Cardiac septum (tissue), 1 donor: Measurements from ENCODE around the gene CCDC28A. TPM values are rescaled to one million over a fixed set of nuclear protein-coding genes. Genes with fewer than 3 reads are reported as not detected.
"Not testable (repeated sequence)": the region's sequence is repeated elsewhere in the genome, so short reads cannot be mapped to it uniquely, and the experiment has no call there.

Experiments used
- DNase-seq: peaks from one replicate; pipeline ENCODE4 v3.0.0-alpha.2; 2020; ENCODE audit warnings: low spot score
- intact Hi-C: fragments of 100-400 bp; cut with DNase I; formaldehyde crosslinking; loops from one replicate; pipeline ENCODE4 v1.14.0; 2022
- long read RNA-seq: library from polyadenylated mRNA; unstranded; transcript quantifications from one replicate; pipeline ENCODE4 v2.0.0, GENCODE V29; 2021
- total RNA-seq: library from RNA; stranded (reverse); fragmentation: NEBNext Ultra II Directional; extraction: Animal tissue kit (Norgen Biotek cat#: 25700); gene quantifications from one replicate; pipeline ENCODE4 v1.2.1, GENCODE V29; 2021
- donor health status: DM: no; HTN: no; CAD: no.

Gene CCDC28A
- total RNA-seq = 7.9 TPM
- long read RNA-seq, transcript CCDC28A-202 (6 exons, 1,505 nt) = major isoform, 8 of 9 reads
- long read RNA-seq, partial matches to known transcripts = 0 of 9 reads
- long read RNA-seq, other reads (novel, unspliced or antisense) = 1 of 9 reads

- intact Hi-C loops = no loop called here
Observed at GRCh38 chr6:138773177-138774091, at the start of gene CCDC28A. CCDC28A (plus strand) TSS chr6:138773769; CDS start chr6:138776121, 2,352 bp downstream.

GRCh38 chr6:138724015-138724414 is 49.6 kb upstream of the CCDC28A start:
- no peak for DNase-seq

More at GRCh38 chr6:138773177-138774091, at the start of gene CCDC28A:
- DNase-seq = peak; percentile 96

GRCh38 chr6:138726066-138726756 is 47.4 kb upstream of the CCDC28A start:
- no peak for DNase-seq
- intact Hi-C loops = no loop called here

More at GRCh38 chr6:138724015-138724414, 49.6 kb upstream of the CCDC28A start:
- intact Hi-C loops = no loop called here

- intact Hi-C loops = no loop called here
- no peak for DNase-seq
Observed at GRCh38 chr6:138726757-138727097, 46.8 kb upstream of the CCDC28A start.

GRCh38 chr6:138727182-138727581 is 46.4 kb upstream of the CCDC28A start:
- intact Hi-C loops = no loop called here
- no peak for DNase-seq

- DNase-seq = no peak
- intact Hi-C loops = no loop called here
Observed at GRCh38 chr6:138728662-138729061, 44.9 kb upstream of the CCDC28A start.

- intact Hi-C loops, DNase-seq: not testable (repeated sequence)
Observed at GRCh38 chr6:138730037-138730436, 43.5 kb upstream of the CCDC28A start.

GRCh38 chr6:138734585-138734984 is 39.0 kb upstream of the CCDC28A start:
- intact Hi-C loops = no loop called here
- DNase-seq = no peak

GRCh38 chr6:138736640-138737039 is 36.9 kb upstream of the CCDC28A start:
- DNase-seq = no peak
- intact Hi-C loops = no loop called here

GRCh38 chr6:138752017-138752416 is 21.6 kb upstream of the CCDC28A start:
- intact Hi-C loops = no loop called here
- no peak for DNase-seq

GRCh38 chr6:138757136-138757535 is 16.4 kb upstream of the CCDC28A start:
- intact Hi-C loops = no loop called here

GRCh38 chr6:138765896-138766655 is 7.5 kb upstream of the CCDC28A start:
- DNase-seq = no peak
- intact Hi-C loops = loop anchor here (2.0 to 5.0 kb wide), 4 partner anchors 74 to 649 kb away; no protein-coding TSS in a partner anchor

More at GRCh38 chr6:138757136-138757535, 16.4 kb upstream of the CCDC28A start:
- DNase-seq = no peak

- intact Hi-C loops = loop anchor here (5.0 kb wide), 3 partner anchors 77 to 652 kb away; no protein-coding TSS in a partner anchor
- no peak for DNase-seq
Observed at GRCh38 chr6:138769102-138769676, 4.4 kb upstream of the CCDC28A start.

GRCh38 chr6:138772596-138773176 is 883 bp upstream of the CCDC28A start:
- intact Hi-C loops = no loop called here
- no peak for DNase-seq

GRCh38 chr6:138774370-138774769 is 801 bp downstream of the CCDC28A start:
- DNase-seq = no peak
- intact Hi-C loops = no loop called here

GRCh38 chr6:138776659-138777058 is 3.1 kb downstream of the CCDC28A start:
- no peak for DNase-seq
- intact Hi-C loops = no loop called here

GRCh38 chr6:138778331-138778730 is 4.8 kb downstream of the CCDC28A start:
- DNase-seq = no peak
- intact Hi-C loops = no loop called here

GRCh38 chr6:138782243-138782642 is 8.7 kb downstream of the CCDC28A start:
- DNase-seq = no peak
- intact Hi-C loops = no loop called here

GRCh38 chr6:138785079-138785478 is 11.5 kb downstream of the CCDC28A start:
- no peak for DNase-seq
- intact Hi-C loops = no loop called here
